SK-N-DZ (cell line): ENCODE data around the gene PLPP3.

ENCODE experiments used
- DNase-seq: peaks from one replicate; pipeline ENCODE4 v3.0.0-alpha.2; 2015; ENCODE audit warnings: low spot score

PLPP3 gene

GRCh38 chr1:56548571-56548970 lies 30.8 kb downstream of the PLPP3 start:
- DNase-seq = no peak

DNA sequence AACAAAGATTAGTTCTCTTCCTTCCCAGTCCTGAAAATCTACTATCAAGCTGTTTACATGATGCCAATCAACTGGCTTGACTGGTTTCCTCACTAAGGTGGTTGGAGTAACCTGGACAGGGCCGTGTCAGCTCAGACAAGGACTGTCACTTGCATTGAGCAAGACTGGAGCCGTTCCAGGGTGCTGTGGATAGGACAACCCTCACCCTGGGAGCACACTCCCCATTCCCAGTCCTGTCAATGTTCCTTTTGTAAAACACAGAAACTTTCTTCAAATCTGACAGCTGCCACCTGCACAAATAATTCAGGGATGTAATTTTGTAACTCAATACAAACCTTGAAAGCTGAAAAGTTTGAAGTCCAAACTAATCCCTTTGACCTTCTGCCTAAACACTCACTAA lies 31.4 kb downstream of the PLPP3 start:
- no peak for DNase-seq

DNA sequence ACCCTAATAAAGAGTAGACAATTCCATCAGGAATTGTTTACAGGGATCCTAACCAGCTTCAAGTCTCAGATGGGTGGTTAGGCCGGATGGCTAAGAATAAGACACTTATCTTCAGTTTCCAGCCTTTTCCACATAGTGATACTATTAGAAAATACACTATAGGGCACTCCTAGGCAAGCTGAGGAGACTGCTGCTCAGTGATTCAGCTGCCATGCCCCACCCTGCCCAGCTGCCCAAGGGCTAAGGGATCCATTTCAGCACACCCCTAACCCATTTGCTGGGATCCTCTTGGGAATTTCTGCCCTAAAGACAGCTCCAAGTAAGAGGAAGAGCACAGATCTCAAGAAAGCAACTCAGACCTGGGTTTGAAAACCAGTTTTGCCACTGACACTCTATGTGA lies 31.9 kb downstream of the PLPP3 start:
- DNase-seq = no peak

- no peak for DNase-seq
Observed at GRCh38 chr1:56545711-56546110, 33.7 kb downstream of the PLPP3 start.

DNA sequence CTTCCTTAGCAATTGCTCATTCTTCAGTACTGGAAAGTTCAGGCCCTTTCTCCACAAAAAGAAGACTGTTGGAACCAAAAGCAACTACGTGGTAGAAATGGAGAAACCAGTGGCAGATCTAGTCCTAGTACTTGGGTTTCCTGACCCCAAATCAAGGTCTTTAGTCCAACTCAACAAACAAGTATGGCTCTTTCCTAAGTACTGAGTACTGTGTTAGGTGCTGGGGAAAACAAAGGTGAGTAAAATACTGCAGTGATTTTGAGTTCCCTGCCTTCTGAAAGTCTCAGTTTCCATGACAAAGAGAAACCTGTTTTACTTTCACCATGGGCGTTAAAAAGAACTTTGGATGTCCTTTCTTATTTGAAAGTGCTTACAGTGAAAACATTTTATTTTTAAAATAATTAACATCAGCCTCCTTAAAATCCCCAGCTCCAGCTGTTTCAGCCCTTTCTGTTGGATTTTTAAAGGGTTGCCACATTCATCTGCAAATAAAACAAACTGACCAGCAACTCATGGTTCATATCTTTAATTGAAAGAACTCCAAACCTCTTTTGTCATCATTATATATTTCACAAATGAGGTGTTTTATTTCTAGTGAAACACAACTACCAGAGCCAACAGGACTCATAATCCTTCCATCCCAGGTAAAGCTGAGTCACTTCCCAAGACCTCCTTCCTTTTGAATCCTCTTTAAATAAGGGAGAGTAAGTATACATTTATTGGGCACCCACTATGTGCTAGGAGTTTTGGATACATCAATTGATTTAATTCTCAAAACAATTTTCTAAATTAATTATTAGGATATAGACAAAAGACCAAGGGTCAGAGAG lies 35.4 kb downstream of the PLPP3 start:
- no peak for DNase-seq

DNA sequence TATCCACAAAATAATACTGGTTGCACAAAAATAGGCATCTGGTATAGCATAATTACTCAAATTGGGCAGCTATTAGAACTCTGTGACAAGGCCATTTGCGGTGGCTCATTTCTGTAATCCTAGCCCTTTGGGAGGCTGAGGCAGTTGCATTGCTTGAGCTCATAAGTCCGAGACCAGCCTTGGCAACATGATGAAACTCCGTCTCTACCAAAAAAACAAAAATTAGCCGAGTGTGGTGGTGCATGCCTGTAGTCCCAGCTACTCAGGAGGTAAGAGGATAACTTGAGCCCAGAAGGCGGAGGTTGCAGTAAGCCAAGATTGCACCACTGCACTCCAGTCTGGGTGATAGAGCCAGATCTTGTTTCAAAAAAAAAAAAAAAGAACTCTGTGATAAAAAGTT lies 36.7 kb downstream of the PLPP3 start:
- DNase-seq = no peak

GRCh38 chr1:56541408-56541807 lies 38.0 kb downstream of the PLPP3 start:
- DNase-seq = no peak

- no peak for DNase-seq
Observed at GRCh38 chr1:56540467-56540866, 38.9 kb downstream of the PLPP3 start.

DNA sequence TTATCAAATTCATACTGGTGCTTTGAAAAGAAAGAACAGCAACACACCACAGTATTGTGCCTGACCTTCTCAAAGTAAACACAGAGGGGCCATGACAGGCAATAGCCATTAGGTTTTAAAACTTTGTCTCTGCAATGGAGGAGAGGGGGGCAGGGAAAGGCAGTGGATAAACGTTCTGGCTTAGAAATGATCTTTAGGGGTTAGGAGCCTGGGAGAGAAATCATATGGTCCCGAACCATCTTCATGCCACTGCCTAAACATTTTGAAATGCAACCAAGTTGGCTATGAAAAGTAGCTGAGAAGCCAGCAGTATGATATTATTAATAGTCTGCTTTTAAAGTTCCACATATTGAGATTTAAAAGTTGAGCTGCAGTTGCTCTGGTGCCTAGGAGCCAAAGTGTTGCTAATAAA lies 39.8 kb downstream of the PLPP3 start:
- DNase-seq = no peak

DNA sequence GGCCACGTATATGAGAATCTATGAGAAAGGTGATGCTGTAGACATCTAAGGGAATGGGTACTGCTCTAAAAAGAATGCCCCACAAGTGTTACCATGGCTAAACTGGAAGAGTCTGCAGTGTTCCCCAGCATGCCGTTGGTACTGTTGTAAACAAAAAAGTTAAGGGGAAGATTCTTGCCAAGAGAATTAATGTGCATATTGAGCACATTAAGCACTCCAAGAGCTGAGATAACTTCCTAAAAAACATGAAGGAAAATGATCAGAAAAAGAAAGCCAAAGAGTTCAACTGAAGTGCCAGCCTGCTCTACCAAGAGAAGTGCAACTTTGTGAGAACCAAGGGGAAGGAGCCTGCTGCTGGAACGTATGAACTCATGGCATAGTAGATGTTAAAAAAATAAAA lies 40.8 kb downstream of the PLPP3 start:
- DNase-seq = no peak

GRCh38 chr1:56537660-56538059 lies 41.7 kb downstream of the PLPP3 start:
- no peak for DNase-seq

DNA sequence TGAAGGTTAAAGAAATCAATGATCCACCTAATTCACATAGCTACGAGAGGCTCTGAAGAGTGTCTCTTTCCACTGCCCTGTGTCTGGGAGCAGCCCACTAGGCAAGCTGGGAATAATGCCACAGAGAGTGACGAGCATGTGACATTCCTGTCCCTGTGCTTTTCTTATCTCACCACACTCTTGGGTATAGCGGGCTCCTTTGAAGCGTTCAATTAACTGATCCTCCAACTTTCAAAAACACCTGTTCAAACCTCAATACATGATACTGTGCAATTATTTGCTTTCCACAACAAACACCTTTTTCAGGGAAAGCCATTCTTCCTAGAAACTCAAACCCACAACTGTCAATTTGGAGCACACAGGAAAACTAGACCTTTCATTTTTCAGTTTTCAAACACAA lies 43.4 kb downstream of the PLPP3 start:
- no peak for DNase-seq

DNA sequence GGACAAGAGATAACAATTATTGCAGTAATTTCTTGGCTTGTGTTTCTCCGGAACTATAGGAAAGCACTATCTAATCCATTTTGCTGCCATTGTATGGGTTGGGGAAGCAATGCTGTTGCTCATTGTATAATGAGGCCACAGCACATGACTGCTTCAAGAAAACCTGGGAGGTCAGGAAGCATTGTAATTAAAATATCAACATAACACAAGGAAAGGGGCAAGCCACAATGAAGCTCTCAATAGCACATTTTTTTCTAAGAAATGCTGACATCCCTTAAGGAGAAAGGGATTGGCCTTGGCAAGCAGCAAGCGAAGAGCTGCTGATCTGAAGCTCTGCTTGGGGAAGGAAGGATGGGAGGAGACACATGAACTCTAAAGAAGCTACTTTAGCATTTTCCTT lies 44.0 kb downstream of the PLPP3 start:
- DNase-seq = no peak

DNA sequence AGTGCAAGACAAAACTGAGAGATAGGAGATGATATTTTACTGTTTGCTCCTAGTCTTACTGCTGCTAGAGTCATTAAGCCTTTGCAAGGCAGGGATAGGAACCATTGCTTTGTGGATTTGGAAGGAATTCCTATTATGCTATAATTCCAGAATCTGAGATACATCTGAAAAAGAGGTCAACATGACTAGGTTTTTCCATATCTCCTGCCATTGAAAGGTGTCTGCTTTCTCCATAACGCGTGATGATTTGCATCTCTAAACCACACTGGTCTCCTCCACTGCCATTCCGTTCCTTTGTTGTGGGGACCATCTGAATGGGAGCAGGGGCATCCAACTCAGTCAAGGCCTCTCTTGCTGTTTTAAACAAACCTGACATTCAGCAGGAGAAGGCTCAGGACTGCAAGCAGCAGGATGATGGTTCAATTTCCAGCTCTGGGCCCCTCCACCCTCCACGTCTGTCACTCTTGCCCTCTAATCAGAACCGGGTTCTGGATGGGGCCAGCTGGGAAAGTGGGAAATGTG lies 45.2 kb downstream of the PLPP3 start:
- DNase-seq = no peak

DNA sequence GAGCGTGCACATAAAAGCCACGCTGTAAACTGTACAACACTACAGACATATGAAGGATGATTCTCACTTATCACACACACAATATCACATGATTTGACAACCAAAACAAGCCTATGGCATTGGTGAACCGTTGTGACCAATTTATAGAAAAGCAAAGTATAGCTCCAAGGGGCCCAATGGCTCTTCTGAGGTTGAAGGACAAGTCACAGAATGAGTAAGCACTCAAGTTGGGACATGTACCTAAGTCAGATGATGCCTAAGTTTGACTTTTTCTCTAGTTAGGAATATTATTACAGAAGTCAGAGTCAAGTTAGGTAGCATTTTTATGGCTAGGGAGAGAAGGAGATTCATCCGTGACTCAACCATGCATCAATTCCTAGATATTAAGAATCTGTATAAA lies 45.7 kb downstream of the PLPP3 start:
- DNase-seq = no peak

DNA sequence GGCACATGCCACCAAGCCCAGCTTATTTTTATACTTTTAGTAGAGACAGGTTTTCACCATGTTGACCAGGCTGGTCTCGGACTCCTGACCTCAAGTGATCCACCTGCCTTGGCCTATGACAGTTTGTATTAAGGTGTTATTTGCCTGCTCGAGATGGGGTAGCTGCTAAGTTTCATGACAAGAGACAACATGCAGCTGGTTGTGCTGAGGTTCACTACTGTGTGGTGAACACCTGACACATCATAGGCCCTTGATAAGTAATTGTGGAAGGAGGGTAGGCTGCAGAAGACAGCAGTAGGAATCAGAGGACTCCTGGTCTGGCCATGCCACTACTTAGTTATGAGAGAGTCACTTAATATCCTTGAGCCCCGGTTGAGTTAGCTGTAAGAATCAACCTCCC lies 46.2 kb downstream of the PLPP3 start:
- DNase-seq = no peak

DNA sequence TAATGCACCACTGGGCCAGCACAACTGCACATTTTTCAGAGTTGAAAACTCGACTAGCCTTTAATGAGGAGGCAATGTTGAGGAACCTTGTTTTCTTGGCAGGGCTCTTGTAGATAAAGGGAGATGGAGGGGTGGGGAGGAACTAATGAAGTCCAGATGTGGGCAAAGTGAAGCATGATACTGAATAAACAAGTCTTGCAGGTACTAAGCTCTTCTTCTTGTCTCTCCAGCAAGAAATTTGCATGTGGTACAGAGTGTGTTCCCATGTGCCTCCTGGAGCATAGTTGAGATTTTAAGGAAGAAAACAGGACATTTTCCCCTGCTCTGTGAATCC lies 47.0 kb downstream of the PLPP3 start:
- peak; percentile 64 for DNase-seq

DNA sequence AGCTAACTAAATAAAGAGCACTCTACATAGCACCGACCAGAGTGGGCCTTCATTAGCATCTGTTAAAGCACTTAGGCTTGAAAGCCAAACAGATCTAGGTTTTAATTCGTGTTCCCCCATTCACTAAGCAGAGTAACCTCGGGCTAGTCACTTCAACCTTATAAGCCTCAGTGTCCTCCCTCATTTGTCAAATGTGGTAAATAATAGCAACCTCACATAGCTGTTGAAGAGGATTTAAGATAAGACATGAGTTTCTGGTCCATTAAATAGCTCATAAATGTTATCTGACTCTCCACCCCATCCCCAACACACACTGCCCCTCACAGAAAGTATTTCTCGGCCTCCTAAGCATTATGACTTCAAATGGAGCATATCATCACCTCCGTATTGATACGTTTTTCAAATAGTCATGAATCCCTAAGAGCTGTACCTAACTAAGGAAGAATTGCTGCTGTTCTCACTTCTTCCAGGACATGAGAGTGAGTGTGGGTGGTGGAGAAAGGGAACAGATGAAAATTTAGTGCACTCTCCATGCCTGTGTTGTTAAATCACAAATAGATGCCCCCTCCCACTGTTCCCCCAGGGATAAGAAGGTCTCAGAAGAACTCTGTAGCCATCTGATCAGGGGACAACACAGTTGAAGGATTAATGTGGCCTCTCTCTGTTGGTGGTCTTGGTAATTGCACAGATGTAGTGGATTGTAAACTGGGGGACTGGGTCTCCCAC lies 47.6 kb downstream of the PLPP3 start:
- DNase-seq = peak; percentile 44

DNA sequence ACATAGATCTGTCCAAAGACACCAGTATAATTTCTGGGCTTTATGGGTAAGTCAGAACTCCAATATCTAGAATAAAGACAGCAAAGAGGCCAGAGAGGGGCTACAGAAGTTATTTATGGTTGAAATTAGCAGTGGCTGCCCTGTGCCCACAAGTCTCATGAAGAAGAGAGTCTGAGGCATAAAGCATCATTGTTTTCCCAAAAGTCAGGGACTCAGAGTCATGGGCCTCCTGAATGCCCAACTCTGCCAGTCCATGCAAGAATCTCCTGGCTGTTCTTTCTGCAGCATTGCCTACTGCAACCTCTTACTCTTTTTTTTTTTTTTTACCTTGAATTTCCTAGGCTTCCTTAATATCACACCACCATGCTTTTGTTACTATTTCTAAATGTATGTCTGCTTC lies 49.6 kb downstream of the PLPP3 start:
- no peak for DNase-seq

DNA sequence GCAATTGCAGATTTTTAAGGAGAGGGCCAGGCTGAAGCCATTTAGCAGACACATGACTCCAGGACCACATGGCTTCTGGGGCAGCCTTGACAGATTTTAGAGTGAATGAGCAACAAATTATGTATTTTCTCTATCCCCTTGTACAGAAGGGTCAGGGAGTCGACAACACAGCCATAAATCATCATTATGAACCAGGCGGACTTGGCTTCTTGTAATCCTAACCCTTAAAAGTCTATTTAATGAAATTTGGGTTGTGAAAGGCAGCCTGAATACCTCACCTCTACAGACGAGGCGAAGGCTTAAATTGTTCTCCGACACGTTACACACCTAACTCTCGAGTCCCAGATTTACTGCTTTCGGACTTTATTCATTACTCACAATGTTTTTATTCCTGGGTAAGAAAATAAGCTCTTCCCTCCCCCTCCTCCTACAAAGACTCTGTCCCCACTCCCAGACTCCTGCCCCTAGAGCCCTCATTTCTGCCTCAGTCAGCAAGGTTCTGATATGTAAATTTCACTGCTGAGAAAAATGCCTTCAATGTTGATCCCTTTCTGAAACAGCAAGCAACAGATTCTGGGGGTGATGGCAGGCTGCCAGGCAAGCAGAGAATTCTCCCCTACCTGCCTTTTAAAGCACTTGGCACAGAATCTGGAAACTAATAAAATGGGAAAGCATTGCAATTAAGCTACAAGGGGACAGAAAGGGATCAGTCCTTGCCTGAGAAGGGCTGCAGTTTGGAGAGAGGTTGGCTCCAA lies 51.6 kb downstream of the PLPP3 start:
- peak; percentile 93 for DNase-seq

- peak; percentile 83 for DNase-seq
Observed at GRCh38 chr1:56526571-56527174, 52.7 kb downstream of the PLPP3 start.

DNA sequence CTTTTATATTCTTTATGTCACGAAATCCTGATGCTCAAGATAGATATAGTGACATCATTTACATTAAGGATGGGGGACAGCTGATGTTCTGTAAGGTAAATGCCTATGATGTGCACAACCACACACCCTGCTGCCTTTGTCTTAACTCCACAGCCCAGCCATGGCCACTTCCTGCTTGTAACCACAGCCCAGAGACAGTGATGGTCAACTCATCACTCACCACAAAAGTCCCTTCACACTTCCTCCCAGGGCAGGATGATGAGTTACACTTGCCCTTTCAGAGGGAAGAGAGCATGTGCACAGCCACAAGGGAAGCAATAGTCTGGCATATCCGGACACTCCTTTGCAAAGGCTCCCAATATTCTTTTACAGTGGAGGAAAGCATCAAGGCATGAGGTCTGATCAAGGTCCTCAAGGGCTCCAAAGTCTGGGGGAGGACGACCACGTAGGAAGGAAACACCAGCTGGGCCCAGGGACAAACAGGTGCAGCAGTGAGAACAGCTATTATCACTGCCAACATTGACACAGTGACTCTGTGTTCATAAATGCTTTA lies 53.8 kb downstream of the PLPP3 start:
- no peak for DNase-seq
